ENCODE results near the gene EXOC5. TPM values are rescaled to one million over a fixed set of nuclear protein-coding genes. Genes with fewer than 3 reads are reported as not detected.
A peak's percentile ranks its signal among the peaks of the same experiment; 100 is the strongest.

EXOC5 gene
- total RNA-seq = 10 to 100 TPM; 20.6 to 35.8 (median 30.3) TPM

DNA sequence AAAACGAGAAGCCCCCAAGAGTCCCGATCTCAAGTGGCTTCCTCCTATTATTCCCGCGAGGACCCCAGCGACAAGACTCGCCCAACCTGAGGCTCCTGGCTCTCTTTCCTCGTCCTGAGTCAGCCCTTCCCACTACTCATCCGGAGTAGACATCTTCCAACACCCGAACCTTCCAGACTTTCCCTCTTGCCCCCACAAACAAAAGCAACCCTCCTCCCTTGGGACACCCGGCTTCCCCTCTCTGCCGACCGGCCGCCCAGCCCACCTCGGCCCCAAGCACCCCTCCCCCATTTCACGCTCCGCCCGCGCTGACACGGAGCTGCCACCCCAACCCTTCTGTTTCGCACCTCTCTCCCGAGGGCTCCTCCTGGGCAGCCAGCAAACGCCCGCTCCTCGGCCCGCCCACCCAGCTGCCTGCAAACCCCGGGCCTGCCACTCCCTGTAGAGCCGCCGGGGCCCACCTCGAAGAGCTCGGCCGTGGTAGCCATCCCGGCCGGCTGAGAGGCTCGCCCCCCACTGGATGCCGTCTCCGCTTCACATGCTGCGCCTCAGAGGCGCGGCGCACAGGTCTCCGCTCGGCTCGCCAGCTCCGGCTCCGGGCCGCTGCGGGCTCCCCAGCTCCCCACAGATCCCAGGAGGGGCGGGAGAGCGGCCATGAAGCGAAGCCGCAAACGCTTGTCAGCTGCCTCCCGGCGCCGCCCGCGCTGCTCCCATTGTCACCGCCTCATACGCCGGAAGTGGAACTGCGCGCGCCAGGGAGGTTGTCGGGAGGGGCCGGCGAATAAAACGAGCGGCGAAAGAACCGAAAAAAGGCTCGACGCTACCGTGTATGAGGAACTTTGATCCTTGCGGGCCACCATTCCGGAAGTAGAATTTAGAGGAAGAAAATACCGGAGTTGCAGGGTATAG is at the start of gene EXOC5, which contains the start of gene AP5M1:
EXOC5 (minus strand) TSS at position 745 of the 909 bp plus-strand sequence; CDS start at position 488, 257 bp downstream.
AP5M1 (plus strand) TSS at position 811 of the 909 bp plus-strand sequence. CDS start 344 bp downstream, outside the sequence.
- Histone ChIP-seq H3K4me3 (peak within 1 kb of the TSS; percentile 72 to 88 (median 80)), H3K4me1 (peaks cover 0 to 52% (median 9%) of the 10 kb centered on the region in 4 donors), H3K9me3 (no peaks in the 10 kb centered on the region), H3K27ac (peak within 1 kb of the TSS; percentile 89 to 96 (median 91)), H3K36me3 (no peaks in the 10 kb centered on the region), H3K27me3 (no peaks in the 10 kb centered on the region)
- TF ChIP-seq, protein P1, sequence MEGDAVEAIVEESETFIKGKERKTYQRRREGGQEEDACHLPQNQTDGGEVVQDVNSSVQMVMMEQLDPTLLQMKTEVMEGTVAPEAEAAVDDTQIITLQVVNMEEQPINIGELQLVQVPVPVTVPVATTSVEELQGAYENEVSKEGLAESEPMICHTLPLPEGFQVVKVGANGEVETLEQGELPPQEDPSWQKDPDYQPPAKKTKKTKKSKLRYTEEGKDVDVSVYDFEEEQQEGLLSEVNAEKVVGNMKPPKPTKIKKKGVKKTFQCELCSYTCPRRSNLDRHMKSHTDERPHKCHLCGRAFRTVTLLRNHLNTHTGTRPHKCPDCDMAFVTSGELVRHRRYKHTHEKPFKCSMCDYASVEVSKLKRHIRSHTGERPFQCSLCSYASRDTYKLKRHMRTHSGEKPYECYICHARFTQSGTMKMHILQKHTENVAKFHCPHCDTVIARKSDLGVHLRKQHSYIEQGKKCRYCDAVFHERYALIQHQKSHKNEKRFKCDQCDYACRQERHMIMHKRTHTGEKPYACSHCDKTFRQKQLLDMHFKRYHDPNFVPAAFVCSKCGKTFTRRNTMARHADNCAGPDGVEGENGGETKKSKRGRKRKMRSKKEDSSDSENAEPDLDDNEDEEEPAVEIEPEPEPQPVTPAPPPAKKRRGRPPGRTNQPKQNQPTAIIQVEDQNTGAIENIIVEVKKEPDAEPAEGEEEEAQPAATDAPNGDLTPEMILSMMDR (IDR thresholded peaks at IDR 0.05) = peak in 3 of 6 experiments; percentile 12 to 16 (median 12)
- peak; percentile 60 to 65 for TF ChIP-seq POLR2A (IDR thresholded peaks at IDR 0.05)
- peak; percentile 93 to 97 (median 94) for DNase-seq

- no peaks in the 10 kb centered on the region for H3K4me1 ChIP-seq
- H3K4me3 ChIP-seq = no peak overlapping the region
- H3K27ac ChIP-seq = no peak overlapping the region
- no peaks in the 10 kb centered on the region for H3K9me3 ChIP-seq
- no peaks in the 10 kb centered on the region for H3K36me3 ChIP-seq
- peak; percentile 54 to 90 (median 72) for DNase-seq
- H3K27me3 ChIP-seq = no peaks in the 10 kb centered on the region
- TF ChIP-seq POLR2A (IDR thresholded peaks at IDR 0.05) = no peak
- TF ChIP-seq, protein P1 (IDR thresholded peaks at IDR 0.05) = peak; percentile 32 to 90 (median 80)
These were observed 48.6 kb upstream of the EXOC5 start for GRCh38 chr14:57317248-57317833.

DNA sequence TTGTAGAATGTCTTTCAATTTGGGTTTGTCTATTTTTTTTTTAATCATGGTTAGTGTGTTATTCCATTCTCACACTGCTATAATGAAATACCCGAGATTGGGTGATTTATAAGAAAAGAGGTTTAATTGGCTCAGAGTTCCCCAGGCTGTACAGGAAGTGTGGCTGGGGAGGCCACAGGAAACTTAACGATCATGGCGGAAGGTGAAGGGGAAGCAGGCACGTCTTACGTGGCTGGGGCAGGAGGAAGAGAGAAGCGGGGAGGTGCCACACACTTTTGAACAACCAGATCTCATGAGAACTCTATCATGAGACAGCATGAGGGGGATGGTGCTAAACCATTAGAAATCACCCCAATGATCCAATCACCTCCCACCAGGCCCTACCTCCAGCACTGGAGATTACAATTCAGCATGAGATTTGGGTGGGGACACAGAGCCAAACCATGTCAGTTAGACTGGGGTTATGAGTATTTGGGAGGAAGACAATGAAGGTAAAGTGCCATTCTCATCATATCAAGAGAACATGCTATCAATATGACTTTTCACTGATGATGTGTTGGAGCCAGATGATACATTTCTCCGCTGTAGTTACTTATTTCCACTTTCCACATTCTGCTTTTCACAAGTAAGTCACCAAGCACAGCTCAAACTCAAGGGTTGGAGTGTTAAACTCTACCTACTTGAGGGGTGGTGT is 45.8 kb upstream of the EXOC5 start:
- Histone ChIP-seq H3K36me3 (no peaks in the 10 kb centered on the region), H3K9me3 (no peaks in the 10 kb centered on the region), H3K27me3 (no peaks in the 10 kb centered on the region), H3K4me3 (no peak overlapping the region), H3K4me1 (no peaks in the 10 kb centered on the region), H3K27ac (no peak overlapping the region)
- DNase-seq = no peak
- no peak for TF ChIP-seq POLR2A (IDR thresholded peaks at IDR 0.05)
- TF ChIP-seq, protein P1 (IDR thresholded peaks at IDR 0.05) = no peak

DNA sequence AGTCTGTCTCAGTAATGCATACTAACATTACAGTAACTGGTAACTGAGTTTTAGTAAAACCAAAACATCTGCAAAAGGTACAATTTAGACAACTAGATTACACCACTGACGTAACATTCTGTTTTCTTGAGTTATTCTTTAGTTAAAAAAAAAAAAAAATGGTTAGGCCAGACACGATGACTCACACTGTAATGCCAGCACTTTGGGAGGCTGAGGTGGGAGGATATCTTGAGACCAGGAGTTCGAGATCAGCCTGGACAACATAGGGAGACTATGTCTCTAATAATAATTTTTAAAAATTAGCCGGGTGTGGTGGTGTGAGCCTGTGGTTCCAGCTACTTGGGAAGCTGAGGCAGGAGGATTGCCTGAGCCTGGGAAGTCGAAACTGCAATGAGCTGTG is 34.2 kb upstream of the EXOC5 start:
- no peak overlapping the region for H3K4me3 ChIP-seq
- DNase-seq = no peak
- no peaks in the 10 kb centered on the region for H3K4me1 ChIP-seq
- H3K27ac ChIP-seq = no peak overlapping the region
- H3K27me3 ChIP-seq = no peaks in the 10 kb centered on the region
- no peaks in the 10 kb centered on the region for H3K9me3 ChIP-seq
- H3K36me3 ChIP-seq = no peaks in the 10 kb centered on the region
- TF ChIP-seq, protein P1 (IDR thresholded peaks at IDR 0.05) = no peak
- TF ChIP-seq POLR2A (IDR thresholded peaks at IDR 0.05) = no peak

- no peaks in the 10 kb centered on the region for H3K27me3 ChIP-seq
- no peak overlapping the region for H3K4me3 ChIP-seq
- no peaks in the 10 kb centered on the region for H3K4me1 ChIP-seq
- no peak overlapping the region for H3K27ac ChIP-seq
- H3K9me3 ChIP-seq = no peaks in the 10 kb centered on the region
- TF ChIP-seq, protein P1 (IDR thresholded peaks at IDR 0.05) = no peak
- no peak for TF ChIP-seq POLR2A (IDR thresholded peaks at IDR 0.05)
- DNase-seq = no peak
- H3K36me3 ChIP-seq = no peaks in the 10 kb centered on the region
These were observed 30.8 kb upstream of the EXOC5 start for GRCh38 chr14:57299511-57299910.
